Keratinocyte (primary cell): ENCODE measurements around the gene BEST1. TPM values are rescaled to one million over a fixed set of nuclear protein-coding genes. Genes with fewer than 3 reads are reported as not detected.

Source experiments
- DNase-seq: peaks from one replicate; pipeline ENCODE4 v3.0.0-alpha.2; 2011; ENCODE audit warnings: low read depth, missing footprints, low spot score
- FAIRE-seq: peaks from 2 replicates; lab custom pipeline; 2011; peaks lifted over from hg19 to GRCh38; lab: Jason Lieb, UNC
- H2AFZ ChIP-seq: 2 replicates; pipeline ENCODE4 v1.6.0; 2012; ENCODE audit warnings: low read length, control low read depth, inconsistent platforms; ENCODE audit not compliant: control insufficient read depth
- H3K27ac ChIP-seq: 2 replicates; pipeline ENCODE4 v1.5.1; 2011; ENCODE audit warnings: low read length; ENCODE audit not compliant: control insufficient read depth, insufficient read depth
- H3K27me3 ChIP-seq: 3 replicates; pipeline ENCODE4 v1.6.0; 2011; ENCODE audit warnings: low read length; ENCODE audit not compliant: control insufficient read depth, insufficient read depth; ENCODE audit errors: extremely low read depth
- H3K36me3 ChIP-seq, 2 experiments: 2 replicates in 1 of 2; 3 replicates in 1 of 2; pipeline ENCODE4 v1.5.1; 2011; ENCODE audit warnings: low read length in 2 of 2, mild to moderate bottlenecking in 1 of 2; ENCODE audit not compliant: control insufficient read depth in 2 of 2, insufficient read depth in 2 of 2; ENCODE audit errors: extremely low read depth in 1 of 2
- H3K4me1 ChIP-seq: 3 replicates; pipeline ENCODE4 v1.5.1; 2011; ENCODE audit warnings: low read length; ENCODE audit not compliant: control insufficient read depth, insufficient read depth; ENCODE audit errors: extremely low read depth
- H3K4me2 ChIP-seq: 3 replicates; pipeline ENCODE4 v1.6.0; 2011; ENCODE audit warnings: low read depth, low read length; ENCODE audit not compliant: control insufficient read depth, insufficient read depth; ENCODE audit errors: extremely low read depth
- H3K4me3 ChIP-seq, 3 experiments: fragments of 200-600 bp in 1 of 3; sonication (generic) in 1 of 3; 2 replicates in 2 of 3; 3 replicates in 1 of 3; pipeline ENCODE4 v1.5.1; 2011 to 2016; ENCODE audit warnings: low read length in 3 of 3, mild to moderate bottlenecking in 3 of 3, control low read depth in 2 of 3, inconsistent platforms in 1 of 3, low read depth in 1 of 3, mixed read lengths in 1 of 3, mixed run types in 1 of 3, moderate library complexity in 1 of 3; ENCODE audit not compliant: control insufficient read depth in 2 of 3, insufficient read depth in 2 of 3; ENCODE audit errors: extremely low read depth in 1 of 3
- H3K79me2 ChIP-seq: 2 replicates; pipeline ENCODE4 v1.6.0; 2012; ENCODE audit warnings: low read length; ENCODE audit not compliant: control insufficient read depth, insufficient read depth
- H3K9ac ChIP-seq: 3 replicates; pipeline ENCODE4 v1.6.0; 2011; ENCODE audit warnings: low read length; ENCODE audit not compliant: control insufficient read depth, insufficient read depth; ENCODE audit errors: extremely low read depth
- H3K9me1 ChIP-seq: 3 replicates; pipeline ENCODE4 v1.6.0; 2011; ENCODE audit warnings: low read length; ENCODE audit not compliant: control insufficient read depth, insufficient read depth; ENCODE audit errors: extremely low read depth
- H3K9me3 ChIP-seq: 2 replicates; pipeline ENCODE4 v1.5.1; 2012; ENCODE audit warnings: low read depth, low read length; ENCODE audit not compliant: control insufficient read depth
- H4K20me1 ChIP-seq: 3 replicates; pipeline ENCODE4 v1.6.0; 2011; ENCODE audit warnings: low read length; ENCODE audit not compliant: control insufficient read depth, insufficient read depth; ENCODE audit errors: extremely low read depth
- CTCF ChIP-seq, 3 experiments: IDR thresholded peaks in 1 of 3; conservative IDR thresholded peaks in 1 of 3; optimal IDR thresholded peaks in 1 of 3; 2 replicates in 2 of 3; 3 replicates in 1 of 3; pipeline versions ENCODE3 to v1.5.1; 2011; ENCODE audit warnings: low read length in 3 of 3, mild to moderate bottlenecking in 3 of 3, moderate library complexity in 2 of 3, control low read depth in 1 of 3, inconsistent platforms in 1 of 3; ENCODE audit not compliant: insufficient read depth in 2 of 3; ENCODE audit errors: extremely low read depth in 1 of 3
- EZH2 ChIP-seq: IDR thresholded peaks from one replicate; pipeline ENCODE4 v1.6.1; 2012; ENCODE audit warnings: inconsistent platforms, mild to moderate bottlenecking, low read length, moderate library complexity
- dilution Hi-C: fragments of 300-500 bp; cut with MboI; formaldehyde crosslinking; loops from one replicate; pipeline ENCODE4 v1.7.0; 2020; ENCODE audit warnings: low sequenced_read_pairs; ENCODE audit not compliant: extremely low pct_ligation_motif_present
- polyA plus RNA-seq, 5 experiments: library from polyadenylated mRNA; depleted of rRNA in 3 of 5; stranded (reverse) in 3 of 5; stranded (forward) in 1 of 5; unstranded in 1 of 5; fragments of >200 nt; gene quantifications; 1 replicate in 1 of 5; 2 replicates in 3 of 5; 3 replicates in 1 of 5; pipeline versions ENCODE4 v1.2.1 to v1.2.3, GENCODE V29; 2011 to 2012; ENCODE audit warnings: missing spikeins in 2 of 5, low read depth in 1 of 5, low replicate concordance in 1 of 5

Gene BEST1
- polyA plus RNA-seq, 1 donor (not counting 4 experiments of a cell fraction or from before 2014, with no cell fraction given) = 0.13 TPM

- H3K4me3 ChIP-seq = no peak overlapping the region
- H3K36me3 ChIP-seq = peaks cover 0 to 3% of the 10 kb centered on the region in 2 experiments
- no peak overlapping the region for H3K27ac ChIP-seq
- dilution Hi-C loops = no loop called here
- no peaks in the 10 kb centered on the region for H3K79me2 ChIP-seq
- no peak for DNase-seq
- no peaks in the 10 kb centered on the region for H3K9me3 ChIP-seq
- H4K20me1 ChIP-seq = no peaks in the 10 kb centered on the region
- TF ChIP-seq EZH2 (no peak), CTCF (optimal IDR thresholded peaks at IDR 0.05 in 1 of 3, IDR thresholded peaks at IDR 0.05 in 1 of 3, conservative IDR thresholded peaks at IDR 0.05 in 1 of 3; ENCODE audit: extremely low read depth in 1 of 3, insufficient read depth in 2 of 3, low read length in 3 of 3) (peak in 1 of 3 experiments; percentile 31)
- no peak overlapping the region for H2AFZ ChIP-seq
- peaks cover 13% of the 10 kb centered on the region for H3K27me3 ChIP-seq
- H3K4me1 ChIP-seq = peaks cover 8% of the 10 kb centered on the region
- no peak overlapping the region for H3K4me2 ChIP-seq
- no peak overlapping the region for H3K9ac ChIP-seq
- no peak for FAIRE-seq
- no peaks in the 10 kb centered on the region for H3K9me1 ChIP-seq
Observed at GRCh38 chr11:61954106-61954850, 4.1 kb downstream of the BEST1 start.

DNA sequence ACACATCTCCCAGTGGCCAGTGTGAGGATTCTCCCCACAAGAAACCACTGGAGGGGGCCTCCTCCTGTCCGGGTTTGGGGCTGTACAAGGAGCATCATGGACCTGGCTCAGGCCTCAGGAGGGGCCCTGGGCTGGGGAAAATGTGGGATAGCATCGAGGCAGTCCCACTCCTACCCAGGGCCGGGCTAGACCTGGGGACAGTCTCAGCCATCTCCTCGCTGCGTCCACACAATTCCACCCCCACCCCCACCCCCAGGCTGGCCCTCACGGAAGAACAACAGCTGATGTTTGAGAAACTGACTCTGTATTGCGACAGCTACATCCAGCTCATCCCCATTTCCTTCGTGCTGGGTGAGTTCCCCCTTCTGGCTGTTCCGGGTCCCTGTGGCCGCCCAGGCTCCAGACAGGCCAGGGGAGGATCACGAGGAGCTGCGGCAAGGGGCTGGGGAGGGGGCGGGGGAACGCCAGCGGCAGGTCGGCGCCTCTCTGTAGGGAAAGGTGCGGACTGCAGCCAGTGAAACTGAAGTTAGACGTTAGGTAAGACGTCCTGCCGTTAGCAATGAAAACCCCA lies 4.8 kb downstream of the BEST1 start:
- H3K9ac ChIP-seq = no peak overlapping the region
- H3K36me3 ChIP-seq = peaks cover 0 to 3% of the 10 kb centered on the region in 2 experiments
- FAIRE-seq (no peak), DNase-seq (no peak)
- H3K4me1 ChIP-seq = peaks cover 9% of the 10 kb centered on the region
- H4K20me1 ChIP-seq = no peaks in the 10 kb centered on the region
- no peak overlapping the region for H3K27ac ChIP-seq
- peak overlapping the region; percentile 27 for H3K4me2 ChIP-seq
- no peaks in the 10 kb centered on the region for H3K9me1 ChIP-seq
- no peaks in the 10 kb centered on the region for H3K9me3 ChIP-seq
- peak overlapping the region; percentile 15 for H2AFZ ChIP-seq
- peak in 1 of 3 experiments; percentile 22 for TF ChIP-seq CTCF (optimal IDR thresholded peaks at IDR 0.05 in 1 of 3, IDR thresholded peaks at IDR 0.05 in 1 of 3, conservative IDR thresholded peaks at IDR 0.05 in 1 of 3; ENCODE audit: extremely low read depth in 1 of 3, insufficient read depth in 2 of 3, low read length in 3 of 3)
- TF ChIP-seq EZH2 = no peak
- no peak overlapping the region for H3K4me3 ChIP-seq
- peaks cover 13% of the 10 kb centered on the region for H3K27me3 ChIP-seq
- H3K79me2 ChIP-seq = no peaks in the 10 kb centered on the region
- dilution Hi-C loops = no loop called here
